ENCODE results near the gene DAAM2. TPM values are rescaled to one million over a fixed set of nuclear protein-coding genes. Genes with fewer than 3 reads are reported as not detected.

DAAM2 gene
- total RNA-seq, 1 experiment from 2014 or later, result 1.6 TPM

DNA sequence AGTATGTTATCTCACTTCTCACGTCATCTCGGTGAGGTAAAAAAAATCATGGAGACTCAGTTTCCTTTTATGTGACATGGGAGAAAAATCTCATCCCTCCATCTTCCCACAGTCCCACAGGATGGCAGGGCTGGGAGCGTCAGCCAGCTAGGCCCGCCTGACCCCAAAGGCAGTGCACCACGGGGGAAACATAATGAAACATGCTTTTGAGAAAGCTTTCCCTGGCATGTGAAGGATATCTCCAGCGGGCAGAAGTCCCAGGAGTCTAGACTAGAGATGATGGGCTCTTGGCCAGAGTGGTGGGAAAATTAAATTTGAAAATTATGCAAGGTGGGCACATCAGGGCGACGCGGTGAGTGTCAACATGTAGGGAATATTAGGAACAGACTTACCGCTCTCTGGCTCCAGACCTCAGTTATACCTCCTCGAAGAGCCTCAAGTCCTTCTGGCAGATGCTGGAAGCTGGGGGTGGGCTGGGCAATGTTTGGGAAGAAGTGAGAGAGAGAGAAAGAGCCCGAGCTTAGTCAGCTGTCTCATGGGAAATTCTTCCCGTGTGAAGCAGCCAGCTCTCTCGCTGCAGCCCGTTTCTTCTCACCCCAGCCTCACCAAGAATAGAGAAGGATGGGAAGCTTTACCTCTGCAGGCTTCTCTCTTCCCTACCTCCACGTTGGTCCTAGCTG lies 89.8 kb downstream of the DAAM2 start:
- DNase-seq (ENCODE audit: low read depth), result no peak

DNA sequence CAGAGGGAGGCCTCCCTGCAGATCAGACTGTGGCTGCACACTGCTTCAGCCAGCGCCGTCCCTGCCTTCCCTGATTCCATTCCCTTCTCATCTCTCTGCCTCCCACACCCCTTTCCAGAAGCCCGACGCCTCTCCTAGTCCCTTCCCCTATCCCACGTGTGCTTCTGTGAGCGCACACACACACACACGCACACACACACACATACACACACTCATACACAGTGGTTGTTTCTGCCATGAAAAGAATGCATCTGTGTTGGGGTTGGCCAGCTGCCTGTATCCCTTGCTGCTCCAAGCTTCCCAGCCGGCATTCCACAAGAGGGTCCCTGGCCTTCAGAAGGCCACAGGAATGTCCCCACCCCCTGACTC lies 90.3 kb downstream of the DAAM2 start:
- DNase-seq (ENCODE audit: low read depth), result peak; percentile 83

DNA sequence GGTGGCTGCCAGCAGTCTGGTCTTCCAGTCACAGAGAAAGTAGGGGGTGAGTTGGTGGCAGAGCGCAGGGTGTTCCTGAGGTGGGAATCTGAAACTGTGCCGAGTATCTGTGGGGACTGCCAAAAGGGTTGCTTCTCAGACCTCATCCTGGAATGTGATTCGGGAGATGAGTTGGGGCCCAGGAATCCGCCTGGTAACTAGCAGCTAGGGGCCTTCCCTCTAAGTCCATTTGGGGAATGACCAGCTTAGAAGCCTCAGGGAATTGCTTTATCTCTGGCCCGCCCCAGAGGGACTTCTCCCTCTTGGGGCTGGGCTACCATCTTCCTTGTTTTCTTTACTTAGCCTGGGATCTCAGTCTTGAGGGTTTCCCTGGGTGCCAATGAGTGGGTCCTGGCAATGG lies 92.5 kb downstream of the DAAM2 start:
- peak; percentile 36 for DNase-seq (ENCODE audit: low read depth)

DNA sequence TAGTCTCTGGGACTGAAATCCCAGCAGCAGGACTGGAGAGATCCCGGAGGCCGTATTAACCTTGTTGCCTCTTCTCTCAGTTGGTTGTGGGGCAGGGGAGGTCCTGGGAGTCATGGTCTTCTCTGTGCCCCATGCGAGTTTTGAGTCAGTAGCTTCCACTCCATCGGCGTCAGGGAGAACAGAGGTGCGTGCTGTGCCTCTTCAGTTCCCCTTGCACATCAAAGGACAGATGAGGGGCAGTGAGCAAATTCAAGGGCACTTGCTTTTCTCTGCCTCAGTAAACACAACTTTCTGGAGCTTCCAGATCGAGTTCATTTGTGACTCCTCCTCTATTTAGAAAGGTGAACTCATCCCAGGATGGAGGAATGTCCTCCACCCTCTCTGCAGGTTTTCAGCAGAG lies 93.5 kb downstream of the DAAM2 start:
- no peak for DNase-seq (ENCODE audit: low read depth)

DNA sequence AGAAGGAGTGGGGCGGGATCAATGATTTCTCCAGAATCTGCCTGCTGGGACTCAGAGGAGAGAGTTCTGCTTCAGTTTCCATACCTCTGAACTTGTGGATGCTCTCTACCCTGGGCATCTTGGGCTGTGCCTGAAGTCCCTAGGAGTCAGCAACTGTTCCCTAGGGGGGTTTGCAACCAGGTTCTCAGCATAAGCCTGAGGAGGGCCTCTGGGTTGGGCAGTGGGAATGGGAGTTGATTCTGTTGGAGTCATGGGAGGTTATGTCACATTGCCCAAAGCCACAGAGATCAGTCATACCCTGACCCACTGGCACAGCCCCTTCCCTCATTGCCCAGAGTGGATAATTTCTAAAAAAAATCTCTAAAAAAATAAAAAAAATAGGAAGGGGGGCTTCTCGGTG lies 94.7 kb downstream of the DAAM2 start:
- DNase-seq (ENCODE audit: low read depth), result no peak

DNA sequence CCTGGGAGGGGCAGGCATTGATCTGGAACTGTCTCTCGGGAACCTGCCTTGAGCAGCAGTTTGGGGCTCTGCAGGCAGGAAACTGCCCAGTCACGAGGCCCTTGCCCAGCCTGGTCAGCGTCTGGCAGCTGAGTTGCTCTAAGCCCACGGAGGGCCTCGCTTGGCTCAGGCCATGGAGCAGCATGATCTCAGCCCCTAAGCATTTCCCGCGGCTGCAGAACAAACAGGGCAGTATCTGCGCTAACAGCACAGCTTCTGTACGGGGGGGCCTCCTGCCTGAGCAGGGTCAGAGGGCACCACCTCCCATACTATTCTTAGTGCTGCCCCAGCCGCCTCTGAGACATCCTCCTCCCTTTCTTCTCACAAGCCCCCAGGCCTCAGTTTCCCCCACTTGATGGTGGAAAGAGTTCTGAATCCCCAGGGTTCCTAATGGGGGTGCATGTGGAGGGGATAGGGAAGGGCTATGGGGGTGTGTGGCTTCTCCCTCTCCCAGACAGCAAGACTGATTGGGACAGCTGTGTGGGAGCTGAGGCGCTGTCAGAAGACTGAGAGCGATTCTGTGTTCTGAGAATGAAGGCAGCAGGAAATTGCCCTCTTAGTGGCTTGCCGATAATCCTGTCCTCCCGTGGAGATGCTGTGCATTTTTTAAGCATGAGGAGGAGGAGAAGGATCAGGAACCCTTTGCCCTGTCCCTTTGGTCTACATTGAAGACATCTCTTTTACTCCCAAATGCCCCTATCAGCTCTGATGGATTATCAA lies 95.7 kb downstream of the DAAM2 start:
- peak; percentile 88 for DNase-seq (ENCODE audit: low read depth)

DNA sequence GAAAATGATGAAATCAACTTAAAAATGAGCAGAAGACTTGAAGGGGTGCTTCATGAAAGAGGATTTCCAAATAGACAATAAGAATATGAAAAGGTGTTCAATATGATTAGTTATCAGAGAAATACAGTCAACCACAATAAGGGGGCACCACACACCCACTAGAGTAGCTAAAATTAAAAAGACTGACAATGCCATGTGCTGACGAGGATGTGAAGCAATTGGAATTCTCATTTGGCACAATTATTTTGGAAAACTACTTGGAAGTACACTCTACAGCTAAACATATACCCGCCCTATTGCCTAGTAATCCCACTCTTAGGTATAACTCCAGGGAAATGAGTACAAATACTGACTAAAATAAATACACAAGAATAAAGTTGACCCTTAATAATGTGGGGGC lies 97.1 kb downstream of the DAAM2 start:
- no peak for DNase-seq (ENCODE audit: low read depth)

DNA sequence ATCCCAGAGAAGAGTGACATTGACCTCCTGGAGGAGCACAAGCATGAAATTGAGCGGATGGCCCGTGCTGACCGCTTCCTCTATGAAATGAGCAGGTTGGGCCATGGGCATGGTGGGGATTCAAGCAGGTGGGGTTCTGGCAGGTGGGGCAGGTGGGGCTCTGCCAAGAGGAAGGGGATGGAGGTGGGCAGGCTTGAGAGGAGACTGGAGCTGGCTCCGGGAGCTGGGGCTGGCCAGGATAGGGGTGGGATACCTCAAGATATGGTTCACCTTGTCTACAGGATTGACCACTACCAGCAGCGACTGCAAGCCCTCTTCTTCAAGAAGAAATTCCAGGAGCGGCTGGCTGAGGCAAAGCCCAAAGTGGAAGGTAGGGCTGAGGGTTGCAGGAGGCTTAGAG lies 99.2 kb downstream of the DAAM2 start:
- DNase-seq (ENCODE audit: low read depth), result no peak

DNA sequence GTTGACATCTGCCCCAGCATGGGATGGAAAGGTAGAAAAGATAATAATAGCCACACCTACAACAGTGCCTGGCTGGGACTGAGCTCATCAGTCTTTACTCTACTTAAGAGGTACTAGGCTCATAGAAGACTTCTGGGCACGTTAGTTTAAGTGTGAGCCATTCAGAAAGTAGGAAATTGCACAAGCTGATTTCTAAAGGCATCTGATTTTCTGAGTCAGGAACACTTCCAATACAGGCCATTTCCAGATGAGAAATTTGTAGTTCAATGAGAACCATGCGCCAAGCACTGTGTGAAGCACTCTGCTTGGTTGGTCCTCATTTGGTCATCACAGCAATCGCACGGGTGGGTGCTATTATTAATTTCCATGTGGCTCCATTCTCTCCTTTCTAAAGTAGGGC lies 99.8 kb downstream of the DAAM2 start:
- DNase-seq (ENCODE audit: low read depth), result no peak

DNA sequence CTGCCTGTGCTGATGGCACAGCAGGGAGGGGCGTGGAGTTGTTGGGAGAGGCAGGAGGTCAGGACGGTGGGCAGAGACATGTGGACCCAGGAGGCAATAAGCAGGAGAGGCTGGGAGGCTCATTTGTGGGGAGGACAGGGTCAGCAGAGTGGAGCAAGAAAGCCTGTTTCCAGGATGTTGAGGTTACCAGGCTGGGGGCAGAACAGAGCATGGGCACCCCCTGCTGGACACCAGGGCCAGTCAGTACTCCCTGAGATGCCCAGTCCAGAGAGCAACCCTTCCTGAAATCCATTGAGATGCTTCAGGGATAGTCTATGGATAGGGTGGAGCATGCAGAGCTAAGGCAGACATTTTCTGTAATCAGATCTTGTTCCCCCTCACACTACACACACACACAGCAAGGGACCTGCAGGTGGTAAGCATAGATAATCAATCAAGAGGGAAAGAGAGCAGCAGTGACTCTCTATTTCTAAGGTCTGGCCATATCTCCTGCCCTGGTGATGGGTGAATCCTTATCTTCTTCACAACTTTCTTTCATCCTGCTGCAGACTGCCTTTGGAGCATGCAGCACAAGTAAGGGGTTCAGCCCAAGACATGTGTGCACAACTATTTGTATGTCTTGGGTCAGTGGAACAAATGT lies 100.4 kb downstream of the DAAM2 start:
- peak; percentile 64 for DNase-seq (ENCODE audit: low read depth)

DNA sequence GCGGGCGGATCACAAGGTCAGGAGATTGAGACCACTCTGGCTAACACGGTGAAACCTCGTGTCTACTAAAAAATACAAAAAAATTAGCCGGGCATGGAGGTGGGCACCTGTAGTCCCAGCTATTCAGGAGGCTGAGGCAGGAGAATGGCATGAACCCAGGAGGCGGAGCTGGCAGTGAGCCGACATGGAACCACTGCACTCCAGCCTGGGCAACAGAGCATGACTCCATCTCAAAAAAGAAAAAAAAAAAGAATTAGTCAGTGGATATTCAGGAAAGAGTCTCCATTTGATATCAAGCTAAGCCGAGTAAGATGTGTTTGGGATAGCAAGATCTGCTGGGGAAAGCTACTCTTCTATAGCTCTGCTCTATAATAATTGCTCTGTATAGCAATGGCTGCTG lies 101.1 kb downstream of the DAAM2 start:
- DNase-seq (ENCODE audit: low read depth), result no peak

DNA sequence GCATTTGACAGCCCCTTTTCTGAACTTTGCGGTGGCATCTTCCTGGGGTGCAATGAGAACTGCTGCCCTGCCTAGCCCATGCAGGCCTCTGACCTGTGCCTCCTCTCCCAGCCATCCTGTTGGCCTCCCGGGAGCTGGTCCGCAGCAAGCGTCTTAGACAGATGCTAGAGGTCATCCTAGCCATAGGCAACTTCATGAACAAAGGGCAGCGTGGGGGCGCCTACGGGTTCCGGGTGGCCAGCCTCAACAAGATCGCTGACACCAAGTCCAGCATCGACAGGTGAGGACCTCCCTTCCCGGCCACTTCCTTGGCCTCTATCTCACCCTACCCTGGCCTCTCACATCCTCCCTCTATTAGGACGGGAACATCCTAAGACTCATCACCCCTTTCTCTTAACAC lies 104.5 kb downstream of the DAAM2 start:
- no peak for DNase-seq (ENCODE audit: low read depth)

DNA sequence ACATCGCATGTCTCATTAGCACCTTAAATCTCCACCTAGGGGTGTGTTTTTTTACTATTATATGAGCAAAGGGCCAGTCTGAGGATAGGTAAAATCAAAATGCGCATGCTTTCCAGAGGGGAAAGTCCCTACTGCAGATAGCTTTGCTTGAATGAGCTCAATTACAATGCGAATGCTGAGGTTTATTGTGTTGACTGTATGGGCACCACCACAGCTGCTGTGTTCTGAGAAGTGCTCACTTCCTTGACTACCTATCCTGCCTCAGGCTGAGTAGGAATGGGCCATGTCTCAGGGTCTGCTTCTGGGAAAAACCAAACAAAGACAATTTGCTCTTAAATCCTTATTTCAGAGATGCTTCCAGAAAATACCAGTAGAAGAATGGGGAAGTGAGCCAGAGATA lies 105.5 kb downstream of the DAAM2 start:
- DNase-seq (ENCODE audit: low read depth), result no peak

DNA sequence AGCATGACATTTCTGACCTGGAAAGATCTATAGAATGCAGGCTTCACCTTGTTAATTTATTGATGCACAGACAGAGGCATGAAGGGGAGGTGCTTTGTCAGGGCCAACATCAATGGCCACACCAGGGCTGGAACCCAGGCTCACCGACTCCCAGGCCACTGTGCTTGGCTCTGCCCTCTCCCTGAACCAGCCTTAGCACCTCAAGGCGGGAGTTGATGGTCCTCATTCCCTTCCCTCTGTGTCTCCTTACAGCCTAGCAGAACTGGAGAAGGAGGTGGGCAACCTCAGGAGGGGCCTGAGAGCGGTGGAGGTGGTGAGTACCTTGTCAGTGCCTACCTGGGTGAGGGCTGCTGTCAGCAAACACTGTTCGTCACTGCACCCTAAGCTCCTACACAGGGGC lies 106.4 kb downstream of the DAAM2 start:
- no peak for DNase-seq (ENCODE audit: low read depth)

DNA sequence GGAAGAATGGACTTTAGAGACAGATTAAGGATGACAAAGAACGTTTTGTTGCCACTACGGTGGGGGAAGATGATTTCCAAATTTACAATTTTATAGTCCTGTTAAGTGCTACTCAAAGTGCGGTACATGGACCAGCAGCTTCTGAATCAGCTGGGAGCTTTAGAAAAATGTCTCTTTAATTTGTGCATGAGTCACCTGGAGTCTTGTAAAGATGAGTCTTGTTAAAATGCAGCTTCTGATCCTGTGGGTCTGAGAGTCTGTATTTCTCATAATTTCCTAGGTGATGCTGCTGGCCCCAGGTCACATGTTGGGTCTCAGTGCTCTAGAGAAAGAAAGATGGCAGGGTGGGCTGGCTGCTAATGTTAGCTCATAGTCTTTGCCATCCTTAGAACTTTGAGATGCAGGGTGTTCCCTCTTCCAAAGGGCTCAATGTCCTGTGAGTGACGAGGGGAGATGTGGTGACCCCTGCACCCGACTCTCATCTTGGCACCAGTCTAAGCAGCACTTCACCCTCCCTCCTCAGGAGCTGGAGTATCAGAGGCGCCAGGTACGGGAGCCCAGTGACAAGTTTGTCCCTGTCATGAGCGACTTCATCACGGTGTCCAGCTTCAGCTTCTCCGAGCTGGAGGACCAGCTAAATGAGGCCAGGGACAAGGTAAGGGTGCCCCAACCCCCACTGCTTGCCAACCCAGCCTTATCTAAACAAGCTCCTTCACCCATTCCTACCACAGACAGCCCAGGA lies 107.5 kb downstream of the DAAM2 start:
- no peak for DNase-seq (ENCODE audit: low read depth)

DNA sequence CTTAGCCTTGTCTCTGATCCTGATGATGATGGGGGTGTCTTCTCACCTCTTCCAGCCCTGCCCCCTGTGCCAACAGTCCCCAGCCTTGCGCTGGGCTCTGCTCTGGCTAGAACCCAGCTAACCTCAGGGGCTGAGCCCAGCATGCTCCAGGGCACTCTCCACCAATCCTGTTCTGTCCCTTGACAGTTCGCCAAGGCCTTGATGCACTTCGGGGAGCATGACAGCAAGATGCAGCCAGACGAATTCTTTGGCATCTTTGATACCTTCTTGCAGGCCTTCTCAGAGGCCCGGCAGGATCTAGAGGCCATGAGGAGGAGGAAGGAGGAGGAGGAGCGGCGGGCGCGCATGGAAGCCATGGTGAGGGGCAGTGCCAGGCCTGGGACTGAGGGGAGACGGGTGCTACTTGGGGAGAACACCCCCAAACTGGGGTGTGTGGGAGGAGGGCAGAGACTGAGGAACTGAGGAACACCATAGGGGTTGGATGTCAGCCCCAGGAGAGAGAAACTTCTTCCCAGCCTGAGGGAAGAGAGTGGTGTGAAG lies 109.0 kb downstream of the DAAM2 start:
- no peak for DNase-seq (ENCODE audit: low read depth)

DNA sequence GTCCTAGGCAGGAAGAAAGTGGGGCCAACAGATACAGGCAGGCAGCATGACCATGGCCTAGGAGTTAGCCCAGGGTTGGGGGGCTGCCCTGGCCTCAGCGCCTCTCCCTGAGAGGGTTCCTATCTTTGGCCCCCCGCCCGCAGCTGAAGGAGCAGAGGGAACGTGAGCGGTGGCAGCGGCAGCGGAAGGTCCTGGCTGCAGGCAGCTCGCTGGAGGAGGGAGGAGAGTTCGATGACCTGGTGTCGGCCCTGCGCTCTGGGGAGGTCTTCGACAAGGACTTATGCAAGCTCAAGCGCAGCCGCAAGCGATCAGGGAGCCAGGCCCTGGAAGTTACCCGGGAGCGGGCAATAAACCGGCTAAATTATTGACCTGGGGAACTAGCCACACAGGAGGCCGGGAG lies 109.5 kb downstream of the DAAM2 start:
- no peak for DNase-seq (ENCODE audit: low read depth)

DNA sequence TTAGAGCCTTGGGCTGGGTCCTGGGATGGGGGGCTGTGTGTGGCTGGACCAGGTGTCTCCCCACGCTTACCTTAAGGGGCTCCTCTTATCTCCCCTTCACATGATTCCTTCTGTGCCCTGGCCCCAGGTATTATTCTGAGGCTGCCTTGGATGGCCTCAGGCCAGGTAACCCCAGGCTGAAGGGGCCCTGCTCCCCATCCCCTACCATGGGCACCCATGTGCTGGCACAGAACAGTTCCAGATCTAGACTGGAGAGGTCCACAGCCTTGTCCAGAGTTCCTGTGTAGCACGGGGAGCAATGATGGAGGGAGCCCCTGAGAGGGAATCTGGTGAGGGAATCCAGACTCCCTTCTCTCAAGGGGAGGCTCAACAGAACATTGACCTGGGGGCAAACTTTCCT lies 110.0 kb downstream of the DAAM2 start:
- DNase-seq (ENCODE audit: low read depth), result no peak

DNA sequence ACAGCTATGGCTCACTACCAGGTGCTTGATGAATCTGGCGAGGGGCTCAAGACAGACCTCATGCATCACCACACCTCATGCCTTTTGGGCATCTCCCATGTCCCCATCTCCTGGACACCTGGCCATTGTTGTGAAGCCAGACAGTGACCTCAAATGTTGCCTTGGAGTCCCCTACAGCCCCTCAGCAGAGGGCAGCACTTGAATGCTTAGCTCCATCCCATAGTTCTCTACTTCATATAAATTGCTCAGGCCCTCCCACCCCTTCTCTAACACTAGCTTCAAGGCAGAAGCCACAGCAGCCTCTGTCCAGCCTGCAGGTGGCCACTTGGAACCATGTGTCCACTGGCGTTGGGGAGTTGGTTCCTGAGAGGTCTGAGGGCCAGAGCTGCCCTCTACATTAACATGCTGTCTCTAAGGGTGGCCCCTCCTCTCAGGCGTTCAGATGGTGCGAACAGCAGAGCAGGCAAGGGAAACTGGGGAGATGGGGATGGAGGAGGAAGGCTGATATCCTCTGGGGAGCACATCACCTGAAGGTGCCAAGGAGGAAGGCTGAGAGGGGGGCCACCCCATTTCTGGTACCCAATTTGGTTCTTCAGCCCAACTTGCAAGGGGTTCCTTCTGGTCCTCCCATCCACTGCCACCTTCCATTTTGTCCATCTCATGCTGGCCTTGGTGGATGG lies 110.8 kb downstream of the DAAM2 start:
- no peak for DNase-seq (ENCODE audit: low read depth)

DNA sequence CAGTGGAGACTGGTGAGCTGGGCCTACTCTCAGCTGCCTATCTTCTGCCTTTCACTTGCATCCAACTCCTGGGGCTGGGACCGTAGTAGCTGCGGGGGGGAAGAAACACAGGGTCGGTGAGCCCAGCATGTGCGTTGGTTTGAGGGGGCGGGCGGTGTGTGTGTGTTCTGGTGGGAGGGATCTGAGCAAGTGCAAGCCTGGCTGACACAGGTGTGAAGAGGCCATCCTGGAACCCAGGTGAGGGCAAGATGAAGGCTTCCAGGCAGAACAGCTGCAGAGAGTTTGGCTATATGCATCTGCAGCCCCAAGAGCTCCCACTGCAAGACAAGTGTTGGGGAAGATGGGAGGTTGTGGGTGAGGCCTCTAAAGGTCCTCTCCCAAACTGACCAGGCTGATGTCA lies 111.5 kb downstream of the DAAM2 start:
- no peak for DNase-seq (ENCODE audit: low read depth)

DNA sequence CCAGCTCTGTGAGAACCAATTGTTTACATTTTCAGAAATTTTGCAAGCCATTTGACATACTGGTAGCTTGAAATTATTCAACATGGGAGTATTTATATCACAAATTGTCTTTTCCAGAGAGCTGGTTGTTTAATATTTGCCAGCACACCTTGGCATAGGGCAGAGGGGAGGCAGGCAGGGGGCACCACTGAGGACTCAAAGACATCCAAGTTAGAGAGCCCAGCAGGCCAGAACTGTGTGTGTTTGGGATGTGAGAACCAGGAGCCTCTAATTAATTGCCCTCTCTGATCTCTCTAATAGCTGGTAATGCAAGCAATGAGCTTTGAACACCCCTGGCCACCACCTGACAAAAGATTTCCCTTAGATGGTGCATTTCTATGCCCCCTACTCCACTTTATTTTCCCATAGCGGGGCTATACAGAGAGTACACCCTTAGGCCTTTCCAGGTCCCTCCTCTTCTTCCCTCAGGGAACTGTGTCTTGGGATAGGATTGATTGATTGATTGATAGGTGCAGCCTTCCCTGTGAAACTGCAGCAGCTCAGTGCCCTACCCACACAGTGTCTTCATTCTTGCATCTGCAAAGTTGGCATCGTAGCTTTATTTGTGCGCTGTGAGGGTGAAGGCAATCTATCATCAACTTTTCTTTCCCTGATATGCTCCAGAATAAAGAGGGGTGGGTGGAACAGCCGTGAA lies 112.9 kb downstream of the DAAM2 start:
- DNase-seq (ENCODE audit: low read depth), result no peak
